ENCODE results near the gene KIAA1671. TPM values are rescaled to one million over a fixed set of nuclear protein-coding genes. Genes with fewer than 3 reads are reported as not detected.

The KIAA1671 gene
- total RNA-seq, 1 donor from 2014 or later, result 28.5 TPM

DNA sequence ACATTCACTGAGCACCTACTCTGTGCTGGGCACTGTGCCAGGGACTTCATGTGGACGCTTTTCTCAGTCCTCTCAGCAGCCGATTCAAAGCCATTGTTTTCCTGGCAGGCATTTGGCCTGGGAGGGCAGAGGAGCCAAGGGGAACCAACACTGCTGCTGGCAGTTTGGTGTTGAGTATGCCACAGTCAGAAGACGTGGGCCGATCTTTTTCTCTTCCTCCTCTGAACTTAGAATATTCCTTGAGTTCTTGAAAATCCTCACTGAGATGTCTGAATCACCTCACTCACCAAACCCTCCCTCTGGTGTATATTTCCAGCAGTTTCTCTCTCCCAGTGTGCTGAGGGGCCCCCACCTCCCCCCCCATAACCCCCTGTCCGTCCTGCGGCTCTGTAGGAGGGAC, 132.6 kb downstream of the KIAA1671 start:
- H3K4me3 Mint-ChIP-seq (ENCODE audit: unreplicated experiment), result no peak overlapping the region
- no peaks in the 10 kb centered on the region for H3K27me3 Mint-ChIP-seq (ENCODE audit: low read depth)
- no peaks in the 10 kb centered on the region for H3K9me3 Mint-ChIP-seq (ENCODE audit: low read depth)
- peaks cover 36% of the 10 kb centered on the region for H3K4me1 Mint-ChIP-seq (ENCODE audit: low read depth)
- TF ChIP-seq, protein P1, sequence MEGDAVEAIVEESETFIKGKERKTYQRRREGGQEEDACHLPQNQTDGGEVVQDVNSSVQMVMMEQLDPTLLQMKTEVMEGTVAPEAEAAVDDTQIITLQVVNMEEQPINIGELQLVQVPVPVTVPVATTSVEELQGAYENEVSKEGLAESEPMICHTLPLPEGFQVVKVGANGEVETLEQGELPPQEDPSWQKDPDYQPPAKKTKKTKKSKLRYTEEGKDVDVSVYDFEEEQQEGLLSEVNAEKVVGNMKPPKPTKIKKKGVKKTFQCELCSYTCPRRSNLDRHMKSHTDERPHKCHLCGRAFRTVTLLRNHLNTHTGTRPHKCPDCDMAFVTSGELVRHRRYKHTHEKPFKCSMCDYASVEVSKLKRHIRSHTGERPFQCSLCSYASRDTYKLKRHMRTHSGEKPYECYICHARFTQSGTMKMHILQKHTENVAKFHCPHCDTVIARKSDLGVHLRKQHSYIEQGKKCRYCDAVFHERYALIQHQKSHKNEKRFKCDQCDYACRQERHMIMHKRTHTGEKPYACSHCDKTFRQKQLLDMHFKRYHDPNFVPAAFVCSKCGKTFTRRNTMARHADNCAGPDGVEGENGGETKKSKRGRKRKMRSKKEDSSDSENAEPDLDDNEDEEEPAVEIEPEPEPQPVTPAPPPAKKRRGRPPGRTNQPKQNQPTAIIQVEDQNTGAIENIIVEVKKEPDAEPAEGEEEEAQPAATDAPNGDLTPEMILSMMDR (IDR thresholded peaks at IDR 0.05), result no peak
- no peak overlapping the region for H3K27ac Mint-ChIP-seq (ENCODE audit: unreplicated experiment)
- DNase-seq (ENCODE audit: low spot score), result no peak
- H3K36me3 Mint-ChIP-seq (ENCODE audit: low read depth), result peaks cover 2% of the 10 kb centered on the region

DNA sequence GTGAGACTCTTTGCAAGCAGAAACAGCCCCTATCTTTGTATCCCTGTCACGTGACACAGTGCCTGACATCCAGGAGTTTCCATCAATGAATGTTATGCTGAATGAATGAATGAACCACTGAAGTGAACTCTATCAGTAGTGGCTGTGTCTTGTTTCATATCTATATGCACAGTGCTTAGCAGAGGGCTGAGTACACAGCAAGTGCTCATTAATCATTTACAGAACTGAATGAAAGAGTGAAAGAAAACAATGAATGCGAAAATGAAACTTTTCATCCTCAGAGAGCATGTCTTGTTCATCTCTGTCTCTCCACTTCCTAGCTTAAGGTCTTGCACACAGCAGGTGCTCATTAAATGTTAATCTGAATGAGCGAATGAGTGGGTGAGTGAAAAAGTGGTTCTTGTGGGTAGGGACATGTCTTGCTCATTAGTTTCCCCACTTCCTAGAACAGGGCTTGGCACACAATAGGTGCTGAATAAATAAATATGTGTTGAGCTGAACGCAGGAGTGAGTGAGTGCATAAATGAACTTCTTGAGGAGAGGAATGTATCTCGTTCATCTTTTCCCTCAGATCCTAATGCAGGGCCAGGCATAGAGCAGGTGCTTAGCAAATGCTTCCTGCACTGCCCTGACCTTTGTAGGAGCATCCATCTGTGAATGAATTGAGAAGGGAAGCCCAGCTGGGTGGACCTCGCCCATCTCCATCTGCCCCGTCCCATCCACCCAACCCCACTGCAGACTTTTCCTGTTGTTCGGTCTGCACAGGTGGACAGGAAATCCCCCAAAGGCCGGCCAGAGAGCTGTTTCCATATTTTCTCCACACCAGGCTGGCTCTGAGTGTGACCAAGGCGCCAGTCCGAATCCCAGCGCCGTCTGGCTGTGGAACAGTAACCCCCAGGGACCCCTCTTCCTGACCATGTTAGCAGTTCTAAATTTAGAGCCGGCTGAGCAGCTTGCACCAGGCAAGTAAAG, 133.7 kb downstream of the KIAA1671 start:
- H3K36me3 Mint-ChIP-seq (ENCODE audit: low read depth), result peaks cover 2% of the 10 kb centered on the region
- no peaks in the 10 kb centered on the region for H3K9me3 Mint-ChIP-seq (ENCODE audit: low read depth)
- peak overlapping the region; percentile 79 for H3K27ac Mint-ChIP-seq (ENCODE audit: unreplicated experiment)
- DNase-seq (ENCODE audit: low spot score), result no peak
- no peak overlapping the region for H3K4me3 Mint-ChIP-seq (ENCODE audit: unreplicated experiment)
- TF ChIP-seq, protein P1 (IDR thresholded peaks at IDR 0.05), result no peak
- peaks cover 31% of the 10 kb centered on the region for H3K4me1 Mint-ChIP-seq (ENCODE audit: low read depth)
- H3K27me3 Mint-ChIP-seq (ENCODE audit: low read depth), result no peaks in the 10 kb centered on the region

DNA sequence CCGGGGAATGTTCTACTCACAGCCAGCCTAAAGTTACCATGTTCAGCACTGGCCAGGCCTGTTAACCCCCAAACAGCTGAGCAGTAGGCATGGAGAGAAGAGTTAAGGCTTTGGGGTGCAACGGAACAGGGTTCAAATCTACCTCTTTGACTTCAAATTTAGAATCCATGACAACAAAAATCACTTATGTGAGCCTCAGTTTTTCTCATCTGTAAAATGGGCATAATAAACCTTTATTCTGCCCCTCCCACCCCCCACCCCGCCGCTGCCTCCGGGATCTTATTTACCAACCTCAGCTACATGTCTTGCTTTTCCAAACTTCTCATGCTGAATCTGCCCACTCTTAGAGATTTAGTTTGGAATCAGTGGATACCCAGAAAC, 134.4 kb downstream of the KIAA1671 start:
- Mint-ChIP-seq H3K36me3 (ENCODE audit: low read depth) (peaks cover 2% of the 10 kb centered on the region), H3K4me3 (ENCODE audit: unreplicated experiment) (no peak overlapping the region), H3K4me1 (ENCODE audit: low read depth) (peaks cover 28% of the 10 kb centered on the region), H3K9me3 (ENCODE audit: low read depth) (no peaks in the 10 kb centered on the region), H3K27ac (ENCODE audit: unreplicated experiment) (peak overlapping the region; percentile 79), H3K27me3 (ENCODE audit: low read depth) (no peaks in the 10 kb centered on the region)
- TF ChIP-seq, protein P1 (IDR thresholded peaks at IDR 0.05), result no peak
- no peak for DNase-seq (ENCODE audit: low spot score)

DNA sequence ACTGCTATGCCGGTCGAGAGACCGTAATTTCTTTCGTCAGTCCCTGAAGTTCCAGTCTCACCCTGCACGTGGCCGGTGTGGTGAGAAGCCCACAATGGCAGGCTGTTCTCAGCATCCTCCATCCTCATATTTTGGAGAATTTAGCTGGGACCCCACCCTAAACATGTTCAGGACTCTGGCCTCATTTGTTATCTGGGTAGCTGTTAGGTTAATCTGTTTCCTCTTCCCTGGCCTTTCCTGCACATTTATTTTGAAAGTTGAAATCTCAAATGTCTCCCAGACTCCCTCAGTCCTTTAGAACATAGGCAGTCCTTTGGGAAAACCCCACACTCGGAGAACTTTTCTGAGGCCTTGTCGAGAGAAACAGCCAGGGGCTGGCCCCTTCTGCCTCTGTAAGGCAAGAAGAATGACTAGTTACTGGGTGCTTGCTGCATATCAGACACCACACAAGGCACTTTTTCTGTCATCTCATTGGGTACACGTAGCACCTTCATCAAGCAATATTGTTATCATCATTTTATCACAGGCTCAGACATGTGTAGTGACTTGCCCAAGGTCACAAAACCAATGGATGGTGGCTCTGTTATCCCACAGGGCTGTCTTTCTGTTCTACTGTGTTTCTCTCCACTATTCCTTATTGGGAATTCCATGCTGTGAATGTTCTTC, 137.8 kb downstream of the KIAA1671 start:
- Mint-ChIP-seq H3K9me3 (ENCODE audit: low read depth) (no peaks in the 10 kb centered on the region), H3K4me1 (ENCODE audit: low read depth) (peaks cover 25% of the 10 kb centered on the region), H3K27me3 (ENCODE audit: low read depth) (no peaks in the 10 kb centered on the region), H3K36me3 (ENCODE audit: low read depth) (peaks cover 4% of the 10 kb centered on the region), H3K27ac (ENCODE audit: unreplicated experiment) (peak overlapping the region; percentile 9), H3K4me3 (ENCODE audit: unreplicated experiment) (no peak overlapping the region)
- no peak for DNase-seq (ENCODE audit: low spot score)
- TF ChIP-seq, protein P1 (IDR thresholded peaks at IDR 0.05), result no peak

DNA sequence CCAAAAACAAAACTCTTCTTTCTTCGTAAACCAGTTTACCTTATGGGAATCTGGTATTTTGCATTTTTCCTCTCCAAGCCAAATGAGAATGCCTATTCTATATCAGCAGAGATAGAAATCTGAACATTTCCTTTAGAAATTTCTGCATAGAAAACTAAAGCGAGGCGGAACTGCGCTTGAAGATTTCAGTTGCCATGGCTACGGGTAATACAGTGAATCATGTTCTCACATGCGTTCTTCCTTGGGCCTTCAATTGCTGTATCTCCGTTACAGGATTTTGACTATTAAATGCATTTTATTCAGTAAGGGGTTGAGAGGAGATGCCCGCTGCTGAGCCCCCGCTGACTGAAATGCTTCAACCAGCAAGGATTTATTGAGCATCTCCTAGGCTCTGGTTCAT, 138.9 kb downstream of the KIAA1671 start:
- Mint-ChIP-seq H3K27ac (ENCODE audit: unreplicated experiment) (no peak overlapping the region), H3K36me3 (ENCODE audit: low read depth) (peaks cover 4% of the 10 kb centered on the region), H3K9me3 (ENCODE audit: low read depth) (no peaks in the 10 kb centered on the region), H3K4me1 (ENCODE audit: low read depth) (peaks cover 14% of the 10 kb centered on the region), H3K27me3 (ENCODE audit: low read depth) (no peaks in the 10 kb centered on the region), H3K4me3 (ENCODE audit: unreplicated experiment) (no peak overlapping the region)
- TF ChIP-seq, protein P1 (IDR thresholded peaks at IDR 0.05), result no peak
- DNase-seq (ENCODE audit: low spot score), result no peak
